HG03280 (cell line): ENCODE measurements around the gene XPNPEP2.
A peak's percentile ranks its signal among the peaks of the same experiment; 100 is the strongest.

Experiments used
- ATAC-seq: cut with Tn5 transposase; IDR thresholded peaks from one replicate; pipeline ENCODE4 v1.9.1; 2021; ENCODE audit warnings: mild to moderate bottlenecking, moderate library complexity; ENCODE audit not compliant: unreplicated experiment

XPNPEP2 gene

DNA sequence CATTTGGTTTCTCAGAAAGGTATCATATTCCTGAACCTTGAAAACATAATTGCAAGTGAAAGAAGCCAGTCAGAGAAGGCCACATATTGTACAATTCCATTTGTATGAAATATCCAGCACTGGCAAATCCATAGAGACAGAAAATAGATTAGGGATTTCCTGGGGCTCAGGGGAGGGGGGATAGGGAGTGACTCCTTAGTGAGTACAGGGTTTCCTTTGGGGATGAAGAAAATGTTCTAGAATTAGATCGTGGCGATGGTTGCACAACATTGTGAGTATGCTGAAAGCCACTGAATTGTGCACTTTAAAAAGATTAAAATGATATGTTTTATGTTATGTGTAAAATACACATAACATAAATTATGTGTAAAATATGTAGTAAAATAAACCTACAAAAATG, 10.3 kb downstream of the XPNPEP2 start:
- ATAC-seq: no peak

DNA sequence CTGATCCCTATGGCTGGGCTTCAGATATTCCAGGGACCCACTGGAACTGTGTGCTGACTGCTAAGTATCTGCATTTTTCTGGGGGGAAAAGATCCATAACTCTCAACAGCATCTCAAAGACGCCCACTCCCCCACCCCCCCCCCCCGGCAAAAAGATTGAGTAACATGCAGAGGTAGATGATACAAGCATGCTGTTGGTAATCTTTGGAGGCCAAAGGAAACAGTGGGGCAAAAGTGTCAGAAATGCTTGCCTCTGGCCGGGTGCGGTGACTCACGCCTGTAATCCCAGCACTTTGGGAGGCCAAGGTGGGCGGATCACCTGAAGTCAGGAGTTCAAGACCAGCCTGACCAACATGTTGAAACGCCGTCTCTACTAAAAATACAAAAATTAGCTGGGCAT, 12.2 kb downstream of the XPNPEP2 start:
- ATAC-seq: no peak

DNA sequence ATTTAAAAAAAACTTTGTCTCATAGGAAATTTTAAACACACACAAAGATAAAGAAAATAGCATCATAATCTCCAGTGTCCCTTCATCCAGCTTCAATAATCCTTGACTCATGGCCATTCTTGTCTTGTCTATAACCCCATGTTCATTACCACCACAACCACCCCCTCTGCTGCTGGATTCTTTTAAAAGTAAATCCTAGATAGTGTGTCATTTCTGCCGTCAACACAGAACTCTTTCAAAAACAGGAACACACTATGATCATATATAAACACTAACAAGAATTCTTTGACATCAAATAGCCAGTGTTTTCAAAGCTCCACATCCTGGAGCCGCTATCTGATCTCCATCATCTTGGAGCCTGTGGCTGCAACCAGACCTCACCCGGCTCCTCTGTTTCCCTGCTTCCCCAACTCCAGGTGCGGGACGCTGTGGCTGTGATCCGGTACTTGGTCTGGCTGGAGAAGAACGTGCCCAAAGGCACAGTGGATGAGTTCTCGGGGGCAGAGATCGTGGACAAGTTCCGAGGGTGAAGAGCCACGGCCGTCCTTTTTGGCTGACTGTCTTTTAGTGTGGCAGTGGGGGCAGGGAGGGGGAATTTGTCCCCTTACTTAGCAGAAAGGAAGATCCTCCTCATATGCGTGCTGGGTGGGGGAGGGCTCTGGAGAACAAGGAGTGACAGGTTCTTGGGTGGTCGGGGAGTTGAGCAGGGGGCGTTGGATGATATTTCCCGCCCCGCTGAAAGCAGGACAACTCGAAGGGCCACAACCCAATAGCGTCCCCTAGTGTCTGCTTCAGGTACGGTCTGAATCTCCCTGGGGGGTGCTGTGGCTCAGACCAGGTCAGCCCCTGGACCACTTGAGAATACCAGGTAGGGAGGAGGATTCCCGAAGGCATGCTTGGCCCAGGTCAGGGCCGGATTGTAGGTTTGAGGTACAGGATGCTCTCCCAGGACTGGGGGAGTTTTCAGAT, 15.6 kb downstream of the XPNPEP2 start:
- no peak for ATAC-seq

DNA sequence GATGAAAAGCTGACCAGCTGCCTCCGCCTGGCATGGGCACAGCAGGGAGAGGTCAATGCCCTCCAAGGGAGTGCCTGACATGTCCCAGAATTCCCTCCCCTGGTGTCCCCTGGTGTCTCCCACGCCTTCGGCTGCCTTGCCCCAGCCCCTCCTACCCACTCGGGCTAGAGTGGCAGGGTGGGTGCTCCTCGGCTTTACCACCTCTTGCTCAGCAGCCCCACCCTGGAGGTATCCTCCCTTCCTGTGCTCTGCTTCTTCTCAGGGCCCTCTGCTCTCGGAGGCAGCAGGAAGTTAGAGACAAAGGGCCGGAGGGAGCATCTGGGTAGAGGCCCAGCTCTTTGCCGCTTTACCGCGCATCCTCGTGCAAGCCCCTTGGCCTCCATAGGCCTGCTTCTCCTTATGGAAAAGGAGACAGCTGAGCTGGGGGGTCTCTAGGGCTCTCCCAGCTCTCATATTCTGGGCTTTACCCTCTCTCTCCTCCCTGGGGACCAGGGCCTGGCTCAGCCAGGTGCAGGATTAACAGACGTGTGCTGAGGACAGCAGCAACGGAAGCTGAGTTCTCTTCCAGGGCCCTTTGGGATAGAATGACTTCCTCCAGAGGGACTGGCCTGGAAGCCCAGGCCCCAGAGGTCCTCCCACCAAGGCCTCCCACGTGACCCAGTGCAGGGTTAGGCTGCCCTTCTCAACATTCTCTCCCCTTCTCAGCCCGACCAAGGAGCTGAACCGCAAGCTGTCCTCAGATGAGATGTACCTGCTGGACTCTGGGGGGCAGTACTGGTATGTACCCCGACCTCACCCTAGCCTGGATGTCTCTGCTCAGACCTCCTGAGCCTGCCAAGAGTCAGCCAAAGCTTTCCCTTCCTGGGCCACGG, 17.2 kb downstream of the XPNPEP2 start:
- ATAC-seq: no peak

DNA sequence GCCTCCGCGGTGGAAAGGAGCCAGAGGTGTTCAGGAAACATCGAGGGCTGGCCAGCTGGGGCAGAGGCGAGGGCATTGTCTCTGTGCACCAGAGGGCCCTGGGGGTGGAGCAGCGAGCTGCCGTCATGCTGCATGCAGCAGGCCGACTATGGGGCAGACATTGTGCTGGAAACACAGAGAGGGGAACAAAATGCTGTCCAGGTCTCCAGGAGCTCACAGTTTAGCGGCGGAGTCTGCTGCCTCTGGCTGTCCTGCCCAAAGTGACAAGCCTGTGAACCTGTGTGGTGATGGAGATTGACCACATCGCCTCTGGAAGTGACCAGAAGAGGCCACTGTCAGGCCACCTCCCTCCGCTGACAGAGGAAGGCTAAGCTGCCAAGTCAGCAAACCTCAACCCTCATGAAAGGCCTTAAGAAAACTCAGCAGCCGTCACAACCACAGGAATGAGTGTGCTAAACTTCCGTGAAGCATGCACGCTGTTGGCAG, 20.8 kb downstream of the XPNPEP2 start:
- ATAC-seq: no peak

DNA sequence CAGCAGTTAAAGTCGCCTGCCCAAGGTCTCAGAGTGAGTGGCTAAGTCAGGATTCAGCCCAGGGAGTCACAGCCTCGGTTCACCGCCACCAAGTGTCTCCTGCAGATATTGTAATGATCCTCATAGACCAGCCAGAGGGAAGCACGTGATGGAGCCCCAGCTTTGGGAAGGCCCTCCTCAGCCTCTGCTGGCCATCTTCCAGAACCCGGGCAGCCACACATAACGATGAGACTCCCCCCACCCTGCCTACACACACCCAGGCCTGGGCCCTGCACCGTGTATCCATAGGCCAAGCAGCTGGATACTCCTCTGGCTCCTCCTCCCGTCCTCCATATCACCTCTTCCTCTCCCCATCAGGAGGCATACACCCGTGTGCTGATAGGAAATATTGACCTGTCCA, 21.4 kb downstream of the XPNPEP2 start:
- no peak for ATAC-seq

DNA sequence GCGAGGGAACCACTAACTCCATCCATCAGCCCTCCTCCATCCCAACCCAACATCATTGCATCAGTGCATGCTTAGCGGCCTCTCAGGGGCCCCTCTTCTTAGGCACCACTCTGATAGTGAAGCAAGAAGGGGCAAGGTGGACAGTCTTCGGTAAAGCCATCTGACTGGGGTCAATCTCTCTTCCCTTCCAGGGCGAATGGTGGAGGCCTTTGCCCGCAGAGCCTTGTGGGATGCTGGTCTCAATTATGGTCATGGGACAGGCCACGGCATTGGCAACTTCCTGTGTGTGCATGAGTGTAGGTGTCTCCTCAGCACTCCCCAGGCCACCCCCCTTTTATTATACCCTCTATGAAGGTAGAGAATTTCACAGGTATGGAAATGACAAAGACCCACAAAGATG, 22.2 kb downstream of the XPNPEP2 start:
- no peak for ATAC-seq

DNA sequence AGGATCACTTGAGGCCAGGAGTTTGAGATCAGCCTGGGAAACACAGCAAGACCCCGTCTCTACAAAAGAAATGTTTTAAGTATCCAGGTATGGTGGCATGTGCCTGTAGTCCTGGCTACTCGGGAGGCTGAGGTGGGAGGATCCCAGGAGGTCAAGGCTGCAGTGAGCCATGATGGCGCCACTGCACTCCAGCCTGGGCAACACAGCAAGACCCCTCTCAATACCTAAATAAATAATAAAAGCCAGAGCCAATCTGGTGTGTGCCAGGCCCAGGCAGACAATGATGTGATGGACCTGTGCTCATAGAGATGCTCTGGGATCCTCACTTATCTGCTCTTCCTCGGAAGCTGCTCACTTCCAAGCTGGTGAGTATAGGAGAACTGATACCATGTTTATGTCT, 22.8 kb downstream of the XPNPEP2 start:
- ATAC-seq: no peak

DNA sequence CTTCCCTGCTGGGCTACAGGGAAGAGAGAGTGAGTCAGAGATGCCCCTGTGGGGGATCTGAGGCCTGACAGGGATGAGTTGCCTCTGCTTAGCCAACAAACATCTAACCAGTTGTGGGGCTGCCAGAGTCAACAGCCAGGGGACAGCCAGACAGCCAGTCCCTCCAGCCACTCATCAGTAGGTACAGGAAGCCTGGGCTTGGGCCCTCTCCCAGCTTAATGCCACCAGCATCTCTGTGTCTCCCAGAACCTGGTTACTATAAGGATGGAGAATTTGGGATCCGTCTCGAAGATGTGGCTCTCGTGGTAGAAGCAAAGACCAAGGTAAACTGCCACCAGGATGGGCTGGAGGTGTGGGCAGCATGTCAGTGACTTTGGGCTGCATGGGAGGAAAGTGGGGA, 23.7 kb downstream of the XPNPEP2 start:
- no peak for ATAC-seq

DNA sequence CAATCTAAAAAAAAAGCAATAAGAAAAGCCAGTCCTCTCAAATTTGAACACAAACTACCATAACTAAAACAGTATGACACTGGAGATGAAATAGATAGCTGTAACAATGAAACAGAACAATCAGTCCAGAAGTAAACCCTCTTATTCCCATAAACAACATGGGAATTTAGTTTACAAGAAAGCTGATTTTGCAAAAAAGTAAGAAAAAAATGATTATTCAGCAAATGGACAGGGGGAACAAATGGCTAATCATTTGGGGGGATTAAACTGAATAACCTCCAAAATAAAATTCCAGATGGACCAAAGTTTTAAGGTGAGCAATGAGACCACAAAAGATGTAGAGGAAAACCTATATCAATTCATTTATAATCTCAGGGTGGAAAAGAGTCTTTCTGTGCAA, 24.9 kb downstream of the XPNPEP2 start:
- no peak for ATAC-seq

DNA sequence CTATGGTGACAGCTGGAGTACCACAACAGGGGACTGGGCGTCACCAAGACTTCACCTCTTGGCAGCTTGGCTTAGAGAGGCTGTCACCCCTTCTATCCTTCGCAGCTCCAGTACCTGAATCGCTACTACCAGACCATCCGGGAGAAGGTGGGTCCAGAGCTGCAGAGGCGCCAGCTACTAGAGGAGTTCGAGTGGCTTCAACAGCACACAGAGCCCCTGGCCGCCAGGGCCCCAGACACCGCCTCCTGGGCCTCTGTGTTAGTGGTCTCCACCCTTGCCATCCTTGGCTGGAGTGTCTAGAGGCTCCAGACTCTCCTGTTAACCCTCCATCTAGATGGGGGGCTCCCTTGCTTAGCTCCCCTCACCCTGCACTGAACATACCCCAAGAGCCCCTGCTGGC, 29.4 kb downstream of the XPNPEP2 start:
- no peak for ATAC-seq

DNA sequence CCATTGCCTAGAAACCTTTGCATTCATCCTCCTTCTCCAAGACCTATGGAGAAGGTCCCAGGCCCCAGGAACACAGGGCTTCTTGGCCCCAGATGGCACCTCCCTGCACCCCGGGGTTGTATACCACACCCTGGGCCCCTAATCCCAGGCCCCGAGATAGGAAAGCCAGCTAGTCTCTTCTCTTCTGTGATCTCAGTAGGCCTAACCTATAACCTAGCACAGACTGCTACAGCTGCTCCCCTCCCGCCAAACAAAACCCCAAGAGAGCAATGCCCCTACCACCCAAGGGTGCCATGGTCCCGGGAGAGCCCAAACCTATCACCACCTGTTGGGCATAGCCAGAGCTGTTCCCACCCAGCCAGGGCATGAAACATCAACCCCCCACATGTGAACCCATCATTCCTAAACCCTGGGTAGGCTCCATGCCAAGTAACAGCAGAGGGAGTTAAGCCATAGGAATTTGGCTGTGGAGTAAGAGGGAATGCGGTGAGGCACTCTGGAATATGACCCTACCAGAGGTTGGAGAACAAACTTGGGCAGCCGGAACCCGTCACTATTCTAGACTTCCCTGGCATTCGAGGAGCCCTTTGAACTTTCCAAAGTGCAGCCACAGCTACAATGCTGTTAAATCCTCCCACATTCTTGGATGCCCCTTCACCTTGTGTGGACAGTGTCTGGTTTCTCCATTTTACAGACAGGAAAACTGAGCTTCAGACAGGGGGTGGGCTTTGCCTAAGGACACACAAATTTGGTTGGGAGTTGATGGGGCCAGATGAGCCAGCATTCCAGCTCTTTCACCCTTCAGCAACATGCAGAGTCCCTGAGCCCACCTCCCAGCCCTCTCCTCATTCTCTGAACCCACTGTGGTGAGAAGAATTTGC, 30.0 kb downstream of the XPNPEP2 start:
- no peak for ATAC-seq

DNA sequence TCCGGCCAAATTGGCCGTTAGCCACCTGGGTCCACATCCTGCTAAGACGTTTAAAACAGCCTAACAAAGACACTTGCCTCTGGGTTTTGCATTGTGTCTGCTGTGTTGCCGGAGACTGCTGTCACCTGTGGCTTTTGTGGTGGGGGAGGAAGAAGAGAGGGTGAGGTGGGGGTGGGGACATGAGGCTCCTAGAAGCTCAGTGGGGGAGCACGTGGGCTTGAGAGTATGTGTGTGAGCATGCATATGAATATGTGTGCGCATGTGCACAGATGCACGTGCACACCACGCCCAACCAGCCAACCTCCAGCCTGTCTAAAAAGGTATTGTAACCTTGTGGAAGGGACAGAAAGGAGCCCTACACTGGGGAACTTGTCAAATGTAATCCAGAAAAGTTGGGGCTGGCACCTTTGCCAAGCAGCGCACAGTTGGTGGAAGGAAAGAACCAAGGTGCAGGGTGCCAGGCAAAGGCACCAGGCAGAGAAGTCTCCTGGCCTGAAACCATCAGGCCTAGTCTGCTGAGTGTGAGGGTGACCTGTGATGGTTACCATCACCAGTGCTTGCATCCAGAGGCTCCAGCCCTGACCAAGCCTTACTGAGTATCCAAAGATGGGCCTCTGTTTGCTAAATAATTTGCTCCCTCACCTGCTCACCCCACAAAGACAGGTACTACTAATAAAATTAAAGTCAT, 30.8 kb downstream of the XPNPEP2 start:
- ATAC-seq: peak; percentile 45

DNA sequence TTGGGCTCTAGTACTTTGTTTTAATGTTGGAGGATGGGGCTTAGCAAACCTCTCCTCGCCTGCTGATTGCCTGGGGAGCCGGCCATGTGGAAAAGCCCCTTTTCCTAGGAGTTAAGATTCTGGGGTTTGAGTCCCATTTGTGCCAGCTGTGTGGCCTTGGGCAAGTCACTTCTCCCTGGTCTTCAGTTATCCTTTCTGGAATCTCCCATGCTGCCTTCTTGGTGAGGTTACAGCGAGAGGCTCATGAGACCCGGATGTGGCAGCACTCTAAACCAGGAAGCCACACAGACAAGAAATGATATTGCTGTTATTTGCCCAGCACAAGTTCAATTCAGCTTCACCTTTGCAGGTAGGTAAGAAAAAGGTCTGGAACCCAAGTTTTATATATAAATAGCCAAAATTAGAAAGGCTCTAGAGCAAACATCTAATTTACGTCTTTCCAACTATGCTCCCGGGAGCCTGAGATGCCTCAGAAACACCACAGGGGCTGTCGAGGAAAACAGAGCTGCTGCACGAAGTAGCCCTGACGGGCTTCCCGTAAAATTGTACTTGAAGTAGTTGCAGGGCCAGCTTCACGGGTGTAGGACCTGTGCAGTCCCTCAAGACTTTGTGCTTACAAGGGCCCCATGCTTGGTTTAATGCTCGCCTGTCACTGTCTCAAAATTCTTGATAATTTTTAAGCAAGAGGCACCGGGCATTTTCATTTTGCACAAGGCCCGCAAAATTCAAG, 32.7 kb downstream of the XPNPEP2 start:
- ATAC-seq: no peak

DNA sequence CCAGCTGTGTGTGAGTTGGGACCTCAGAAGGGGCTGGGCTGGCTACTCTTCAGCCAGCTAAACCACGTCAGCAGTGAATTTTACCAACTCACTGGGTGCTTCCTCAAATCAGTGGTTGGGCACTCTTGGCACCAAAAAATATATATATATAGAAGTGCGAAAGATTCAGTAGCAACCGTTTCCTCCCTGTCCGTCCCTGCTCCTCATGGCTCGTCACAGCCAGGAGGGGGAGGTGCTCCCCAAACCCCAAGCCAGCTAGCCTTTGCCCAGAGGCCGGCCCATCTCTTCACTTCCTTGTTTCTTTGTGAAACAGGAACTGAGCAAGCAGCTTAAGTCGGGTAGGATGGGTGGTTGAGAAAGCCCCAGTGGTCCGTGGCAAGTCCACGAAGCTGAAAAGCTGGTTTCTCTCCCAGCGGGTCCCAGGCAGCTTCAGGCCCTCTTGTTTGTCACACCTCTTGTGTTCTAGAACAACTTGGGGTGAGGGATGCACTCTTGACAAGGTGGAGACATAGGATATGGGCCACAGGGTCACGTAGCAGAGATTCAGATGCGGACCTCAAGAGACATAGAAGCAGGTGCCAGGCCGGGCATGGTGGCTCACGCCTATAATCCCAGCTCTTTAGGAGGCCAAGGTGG, 34.1 kb downstream of the XPNPEP2 start:
- peak; percentile 75 for ATAC-seq

DNA sequence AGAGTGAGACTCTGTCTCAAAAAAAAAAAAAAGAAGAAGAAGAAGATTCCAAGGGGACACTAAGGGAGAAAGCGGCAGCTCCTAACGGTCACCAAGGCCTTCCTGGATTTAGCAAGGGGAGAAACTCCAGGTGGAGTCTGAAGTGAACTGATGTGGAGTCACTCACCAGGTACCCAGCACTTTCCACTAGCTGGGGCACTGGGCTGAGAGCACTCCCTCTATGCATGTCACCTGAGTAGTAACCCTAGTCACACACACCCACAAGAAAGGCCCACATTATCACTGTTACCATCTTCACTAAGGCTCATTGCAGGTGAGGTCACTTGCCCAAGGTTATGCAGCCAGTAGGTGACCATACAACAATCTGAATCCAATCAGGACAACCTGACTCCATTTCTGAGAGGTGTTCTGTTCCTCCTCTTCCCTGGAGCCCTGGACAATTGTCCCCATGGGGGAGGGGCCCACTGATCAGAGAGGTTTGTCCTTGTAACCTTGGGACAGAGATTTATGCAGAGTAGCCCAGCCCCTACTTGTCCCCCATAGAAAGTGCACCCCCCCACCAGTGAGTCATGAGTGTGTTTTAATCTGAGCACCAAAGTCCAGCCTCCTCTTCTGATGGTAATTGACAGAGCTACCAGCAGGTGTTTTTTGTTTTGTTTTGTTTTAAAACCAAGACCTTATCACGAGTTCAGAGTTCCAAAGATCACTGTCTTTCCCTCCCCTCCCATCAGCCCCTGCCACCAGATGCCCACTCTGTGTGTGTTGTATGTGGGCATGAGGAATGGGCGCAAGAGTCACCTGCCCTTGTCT, 35.1 kb downstream of the XPNPEP2 start:
- ATAC-seq: no peak

DNA sequence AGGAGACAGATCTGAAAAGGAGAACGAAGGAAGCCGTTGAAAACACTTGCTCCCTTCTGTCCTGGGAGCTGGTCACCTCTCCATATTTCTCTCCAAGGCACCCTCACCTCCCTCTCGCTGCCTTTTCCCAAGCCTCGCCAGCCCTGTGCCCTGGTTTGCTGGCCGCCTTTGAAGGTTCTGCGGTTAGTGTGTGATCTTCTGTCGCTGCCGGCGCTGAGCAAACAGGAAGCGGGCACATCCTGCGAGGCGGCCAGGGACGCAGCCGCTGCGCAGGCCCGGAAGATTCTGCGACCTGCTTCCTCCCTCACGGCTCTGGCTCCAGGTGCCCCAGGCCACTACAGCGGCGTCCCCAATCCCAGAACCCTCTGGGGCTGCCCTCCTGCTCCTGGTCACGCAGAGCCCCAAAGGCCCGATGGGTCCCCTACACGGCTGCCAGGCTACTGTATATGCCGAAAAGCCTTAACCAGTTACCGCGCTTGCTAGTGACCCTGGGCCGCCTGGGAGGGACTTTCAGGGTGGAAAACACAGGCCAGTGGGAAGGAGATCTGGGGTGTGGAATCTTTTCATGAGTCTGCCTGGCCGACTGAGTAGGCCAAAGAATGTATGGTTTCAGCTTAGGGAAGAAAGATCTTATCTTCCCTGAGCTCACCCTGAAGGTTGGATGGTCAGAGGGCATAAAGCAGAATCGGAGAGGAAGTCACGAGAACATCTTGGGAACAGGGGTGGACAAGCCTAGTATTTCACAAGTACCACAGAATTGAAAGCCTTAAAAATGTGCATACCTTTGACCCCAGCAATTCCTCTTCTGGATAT, 38.6 kb downstream of the XPNPEP2 start:
- peak; percentile 23 for ATAC-seq
